GM12873 (cell line): ENCODE measurements around the gene NRXN3.

Source experiments
- TF ChIP-seq, protein P1 (sequence below): IDR thresholded peaks from 2 replicates; pipeline ENCODE4 v1.5.1; 2012; ENCODE audit warnings: low read depth, mild to moderate bottlenecking, moderate library complexity, low read length, control low read depth; ENCODE audit not compliant: insufficient read depth; ENCODE audit errors: missing control alignments

The NRXN3 gene

DNA sequence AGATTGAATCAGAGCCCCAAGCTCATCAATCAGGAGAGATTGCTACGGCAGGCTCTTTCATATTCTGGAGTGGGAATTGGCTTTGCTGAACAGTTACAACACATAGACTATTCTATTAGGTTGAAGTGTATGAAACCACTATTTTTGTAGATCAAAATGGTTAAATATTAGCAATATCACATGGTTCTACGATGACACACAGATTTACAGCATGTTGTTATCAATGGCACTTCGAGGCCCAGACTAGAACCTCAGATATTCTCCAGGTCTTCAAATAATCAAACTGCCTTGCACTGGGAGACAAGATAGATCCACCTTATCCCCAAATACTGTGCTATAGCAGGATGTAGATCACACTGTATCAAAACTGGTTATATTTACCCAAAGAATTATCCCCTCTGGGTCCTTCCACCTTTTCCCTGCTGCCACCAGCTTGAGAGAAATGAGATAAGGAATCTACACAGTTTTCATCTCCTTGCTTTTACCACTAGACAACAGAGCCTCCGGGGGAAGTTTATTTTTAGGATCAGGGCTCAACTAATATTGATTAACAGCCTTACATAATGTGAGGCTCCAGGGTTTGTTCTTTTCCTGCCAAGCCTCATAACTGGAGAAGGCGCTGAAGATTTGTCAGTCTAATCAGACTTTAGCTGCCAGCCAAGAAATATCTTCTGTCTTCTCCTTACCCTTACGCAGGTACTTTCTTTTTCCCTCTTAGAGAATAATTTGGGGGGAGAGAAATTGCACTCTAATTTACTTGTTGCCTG is 1534.1 kb downstream of the NRXN3 start:
- TF ChIP-seq, protein P1, sequence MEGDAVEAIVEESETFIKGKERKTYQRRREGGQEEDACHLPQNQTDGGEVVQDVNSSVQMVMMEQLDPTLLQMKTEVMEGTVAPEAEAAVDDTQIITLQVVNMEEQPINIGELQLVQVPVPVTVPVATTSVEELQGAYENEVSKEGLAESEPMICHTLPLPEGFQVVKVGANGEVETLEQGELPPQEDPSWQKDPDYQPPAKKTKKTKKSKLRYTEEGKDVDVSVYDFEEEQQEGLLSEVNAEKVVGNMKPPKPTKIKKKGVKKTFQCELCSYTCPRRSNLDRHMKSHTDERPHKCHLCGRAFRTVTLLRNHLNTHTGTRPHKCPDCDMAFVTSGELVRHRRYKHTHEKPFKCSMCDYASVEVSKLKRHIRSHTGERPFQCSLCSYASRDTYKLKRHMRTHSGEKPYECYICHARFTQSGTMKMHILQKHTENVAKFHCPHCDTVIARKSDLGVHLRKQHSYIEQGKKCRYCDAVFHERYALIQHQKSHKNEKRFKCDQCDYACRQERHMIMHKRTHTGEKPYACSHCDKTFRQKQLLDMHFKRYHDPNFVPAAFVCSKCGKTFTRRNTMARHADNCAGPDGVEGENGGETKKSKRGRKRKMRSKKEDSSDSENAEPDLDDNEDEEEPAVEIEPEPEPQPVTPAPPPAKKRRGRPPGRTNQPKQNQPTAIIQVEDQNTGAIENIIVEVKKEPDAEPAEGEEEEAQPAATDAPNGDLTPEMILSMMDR = no peak

DNA sequence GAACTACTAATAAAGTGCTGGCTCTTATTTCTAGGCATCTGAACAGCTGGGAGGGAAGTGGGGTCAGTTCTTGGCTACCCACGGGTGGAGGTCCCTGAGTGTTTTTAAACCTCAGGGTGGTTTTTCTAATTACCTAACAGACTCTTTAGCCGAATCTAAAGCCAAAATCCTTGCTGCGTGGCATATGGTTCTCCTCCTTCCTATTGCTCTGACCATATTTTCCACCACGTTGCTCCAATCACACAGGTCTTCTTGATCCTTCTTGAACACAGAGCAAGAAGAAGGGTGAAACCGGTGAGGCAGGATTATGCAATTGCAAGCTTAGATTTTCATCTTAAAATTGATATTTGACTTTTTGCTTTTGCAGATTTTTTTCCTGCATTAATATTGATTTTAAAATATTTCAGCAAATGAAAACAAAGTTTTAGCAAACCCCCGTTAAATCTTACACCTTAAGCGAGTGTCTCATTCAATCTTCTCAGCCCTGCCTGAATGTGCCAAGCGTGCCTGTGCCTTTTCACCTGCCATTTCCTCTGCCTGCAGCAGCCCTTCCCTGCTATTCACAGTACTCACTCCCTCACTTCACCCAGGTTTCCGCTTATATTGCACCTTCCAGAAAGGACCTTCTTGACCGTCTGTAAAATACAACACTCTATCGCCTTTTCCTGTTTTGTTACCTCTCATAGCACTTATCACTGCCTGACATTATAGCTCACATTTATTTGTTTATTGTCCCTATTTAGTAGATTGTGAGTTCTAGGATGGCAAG is 1535.1 kb downstream of the NRXN3 start:
- TF ChIP-seq, protein P1 = no peak

DNA sequence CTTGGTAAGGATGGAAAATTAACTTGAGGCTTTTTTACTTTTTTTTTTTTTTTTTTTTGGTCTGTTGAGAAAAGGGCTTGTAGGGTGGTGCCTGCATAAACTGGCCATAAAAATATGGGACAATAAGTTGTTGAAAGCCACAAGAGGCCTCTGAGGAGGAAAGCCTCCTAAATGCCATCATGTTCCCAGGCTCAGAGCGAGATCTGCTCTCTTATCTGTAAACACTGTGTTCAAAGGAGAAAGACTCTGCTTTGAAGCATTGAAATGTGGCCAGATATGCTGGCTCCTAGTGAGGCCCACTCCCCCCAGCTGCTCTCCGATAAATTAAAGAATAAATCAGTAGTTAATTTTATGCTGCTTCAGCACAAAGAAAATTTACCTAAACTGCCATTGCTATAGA is 1536.2 kb downstream of the NRXN3 start:
- TF ChIP-seq, protein P1 = no peak

DNA sequence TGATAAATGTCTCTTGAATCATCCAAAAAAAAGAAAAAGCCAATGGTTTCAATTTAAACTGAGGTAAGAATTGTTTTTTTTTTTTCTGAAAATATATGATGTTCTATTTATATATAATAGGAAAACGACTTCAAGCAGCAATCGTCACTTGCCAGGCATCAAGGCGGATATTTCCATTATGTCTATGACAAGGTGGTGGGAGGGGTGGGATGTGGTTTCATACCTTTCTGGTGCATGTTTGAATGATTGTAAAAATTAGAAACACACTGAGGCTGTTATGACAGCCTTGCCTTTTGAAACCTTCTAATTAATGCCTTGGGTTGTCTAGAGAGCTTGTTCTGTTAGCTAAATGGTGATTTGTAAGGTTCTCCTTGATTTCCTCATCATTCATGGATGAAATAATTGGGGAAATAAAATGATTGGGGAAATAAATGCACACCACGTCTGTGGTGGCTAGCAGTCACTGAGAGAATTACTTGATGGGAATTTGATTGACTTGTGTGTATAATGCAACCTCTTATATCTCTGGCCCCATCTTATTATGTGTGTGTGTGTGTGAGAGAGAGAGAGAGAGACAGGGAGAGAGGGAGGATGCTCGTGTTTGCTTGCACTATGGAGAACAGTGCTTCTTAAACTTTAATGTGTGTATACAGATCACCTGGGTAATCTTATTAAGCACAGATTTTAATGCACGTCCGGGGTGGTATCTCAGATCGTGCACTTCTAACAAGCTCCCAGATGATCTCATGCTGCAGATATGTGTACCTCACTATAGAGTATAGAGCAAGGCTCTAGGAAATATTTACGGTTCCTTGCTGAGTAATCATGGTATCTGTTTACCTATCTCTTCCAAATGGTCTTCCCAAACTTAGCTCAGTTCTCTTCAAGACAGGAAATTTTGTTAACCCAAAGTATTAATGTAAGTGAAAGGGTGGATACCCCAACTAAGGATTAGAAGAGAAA is 1538.5 kb downstream of the NRXN3 start:
- TF ChIP-seq, protein P1 = no peak

DNA sequence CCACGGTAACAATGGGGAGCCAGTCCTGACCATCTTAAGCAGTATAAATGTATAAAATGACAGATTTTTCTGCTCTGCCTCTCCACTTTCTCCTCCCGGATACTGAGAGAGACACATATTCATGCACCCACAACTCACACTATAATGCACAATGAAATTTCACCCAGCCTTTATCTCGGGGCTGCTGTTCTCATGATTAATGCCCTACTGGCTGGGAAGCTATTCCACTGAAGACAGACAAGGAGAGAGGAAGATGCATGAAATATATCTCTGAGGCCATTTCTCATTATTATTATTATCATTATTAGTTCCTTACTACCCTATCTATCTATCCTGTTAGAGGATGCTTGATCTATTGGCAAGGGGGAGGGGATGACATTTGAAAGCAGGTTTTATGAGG is 1539.4 kb downstream of the NRXN3 start:
- TF ChIP-seq, protein P1 = no peak

DNA sequence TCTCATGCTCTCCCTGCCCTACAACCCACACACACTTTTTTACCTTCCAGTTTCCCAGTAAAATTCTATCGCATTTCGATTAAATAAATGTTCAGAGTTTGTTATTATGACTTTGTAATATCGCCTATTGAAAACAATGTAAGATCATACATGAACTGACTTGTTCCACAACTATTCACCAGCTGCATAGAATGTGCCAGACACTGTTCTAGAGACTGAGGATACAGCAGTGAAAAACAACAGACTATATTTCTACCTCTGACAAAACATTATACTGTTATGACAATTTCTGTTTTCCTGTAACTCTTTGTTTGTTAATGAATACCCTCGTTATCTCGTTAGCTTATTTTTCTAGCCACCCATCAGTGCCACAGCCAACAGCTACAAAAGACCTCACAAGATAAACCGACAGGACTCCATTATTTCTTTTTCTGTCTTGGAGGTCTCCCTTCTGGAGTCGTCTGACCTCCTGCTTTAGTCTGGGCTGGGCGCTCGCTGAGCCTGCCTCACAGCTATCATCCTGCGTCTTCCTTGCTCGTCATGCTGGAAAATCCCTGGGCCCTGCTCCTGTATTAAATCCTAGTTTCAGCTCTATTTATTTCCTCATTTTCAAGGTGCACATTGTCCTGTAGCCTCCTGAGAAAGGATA is 1542.3 kb downstream of the NRXN3 start:
- TF ChIP-seq, protein P1 = no peak
